Measurements from ENCODE around the gene NEMP2.

NEMP2 gene

GRCh38 chr2:190554357-190555006 lies 20.0 kb upstream of the NEMP2 start:
- DNase-seq (ENCODE audit: low read depth), result no peak
- no peak for TF ChIP-seq CTCF (IDR thresholded peaks at IDR 0.05; ENCODE audit: low read length, missing control alignments)
- no peak overlapping the region for H3K4me3 ChIP-seq (replicated peaks; ENCODE audit: low read depth, low read length)

DNA sequence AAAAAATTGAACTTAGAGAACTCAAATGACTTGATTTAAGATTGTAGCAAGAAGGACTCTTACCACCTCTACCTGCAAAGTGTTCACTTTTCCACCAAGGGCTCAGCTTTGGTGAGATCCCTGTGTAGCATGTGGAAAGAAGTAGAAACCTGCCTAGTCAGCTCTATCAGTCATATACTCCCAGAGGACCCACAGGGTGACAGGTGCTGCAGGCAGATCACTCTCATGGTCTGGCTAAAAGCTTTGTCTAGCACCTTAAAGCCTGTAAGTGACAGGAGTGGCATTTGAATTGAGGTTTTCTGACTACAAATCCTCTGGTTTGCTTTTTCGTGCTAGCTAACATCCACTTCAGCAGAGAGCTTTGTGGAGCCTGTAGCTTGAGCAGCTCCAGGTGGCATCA lies 18.7 kb upstream of the NEMP2 start:
- H3K4me3 ChIP-seq (replicated peaks; ENCODE audit: low read depth, low read length), result no peak overlapping the region
- no peak for DNase-seq (ENCODE audit: low read depth)
- no peak for TF ChIP-seq CTCF (IDR thresholded peaks at IDR 0.05; ENCODE audit: low read length, missing control alignments)

- peak; percentile 55 for DNase-seq (ENCODE audit: low read depth)
- H3K4me3 ChIP-seq (replicated peaks; ENCODE audit: low read depth, low read length), result no peak overlapping the region
- no peak for TF ChIP-seq CTCF (IDR thresholded peaks at IDR 0.05; ENCODE audit: low read length, missing control alignments)
These were observed 17.4 kb upstream of the NEMP2 start for GRCh38 chr2:190551928-190552327.

DNA sequence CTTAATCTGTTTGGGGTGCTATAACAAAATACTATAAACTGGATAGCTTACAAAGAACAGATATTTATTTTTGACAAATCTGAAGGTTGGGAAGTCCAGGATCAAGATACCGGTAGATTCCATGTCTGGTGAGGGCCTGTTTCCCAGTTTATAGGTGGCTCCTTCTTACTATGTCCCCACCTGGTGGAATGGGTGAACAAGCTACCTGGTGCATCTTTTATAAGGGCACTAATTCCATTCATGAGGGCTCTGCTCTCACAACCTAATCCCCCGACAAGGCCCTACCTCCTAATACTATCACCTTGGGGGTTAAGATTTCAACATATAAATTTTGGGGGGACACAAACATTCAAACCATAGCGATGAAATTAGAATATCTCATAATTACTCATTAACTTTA lies 15.6 kb upstream of the NEMP2 start:
- TF ChIP-seq CTCF (IDR thresholded peaks at IDR 0.05; ENCODE audit: low read length, missing control alignments), result no peak
- no peak overlapping the region for H3K4me3 ChIP-seq (replicated peaks; ENCODE audit: low read depth, low read length)
- DNase-seq (ENCODE audit: low read depth), result no peak

DNA sequence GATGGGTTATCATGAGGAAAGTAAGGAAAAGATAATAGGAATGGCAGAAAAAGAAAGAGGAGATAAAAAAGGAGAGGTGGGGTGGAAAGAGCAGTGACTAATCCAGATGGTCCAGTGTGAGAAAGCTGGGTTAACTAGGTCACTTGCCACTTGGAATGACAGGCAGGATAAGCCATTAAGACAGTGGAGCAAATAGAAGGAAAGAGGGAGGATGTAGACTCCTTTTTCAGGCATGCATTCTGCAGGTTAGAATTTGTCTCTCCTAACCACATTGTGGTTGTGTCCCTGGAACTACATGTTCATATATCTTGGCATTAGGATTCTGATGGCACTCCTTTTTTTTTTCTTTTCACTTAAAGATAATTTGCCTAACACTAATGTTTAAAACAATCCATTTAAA lies 13.4 kb upstream of the NEMP2 start:
- no peak for TF ChIP-seq CTCF (IDR thresholded peaks at IDR 0.05; ENCODE audit: low read length, missing control alignments)
- H3K4me3 ChIP-seq (replicated peaks; ENCODE audit: low read depth, low read length), result no peak overlapping the region
- no peak for DNase-seq (ENCODE audit: low read depth)

GRCh38 chr2:190546734-190547133 lies 12.2 kb upstream of the NEMP2 start:
- TF ChIP-seq CTCF (IDR thresholded peaks at IDR 0.05; ENCODE audit: low read length, missing control alignments), result no peak
- DNase-seq (ENCODE audit: low read depth), result no peak
- no peak overlapping the region for H3K4me3 ChIP-seq (replicated peaks; ENCODE audit: low read depth, low read length)

All from fibroblast of pulmonary artery (primary cell).